ENCODE results near the gene KCTD21. TPM values are rescaled to one million over a fixed set of nuclear protein-coding genes. Genes with fewer than 3 reads are reported as not detected.
"Not testable (repeated sequence)": the region's sequence is repeated elsewhere in the genome, so short reads cannot be mapped to it uniquely, and the experiment has no call there.

The KCTD21 gene
- total and polyA plus RNA-seq, 7 donors: 4.2 to 18.8 (median 7.4) TPM

DNA sequence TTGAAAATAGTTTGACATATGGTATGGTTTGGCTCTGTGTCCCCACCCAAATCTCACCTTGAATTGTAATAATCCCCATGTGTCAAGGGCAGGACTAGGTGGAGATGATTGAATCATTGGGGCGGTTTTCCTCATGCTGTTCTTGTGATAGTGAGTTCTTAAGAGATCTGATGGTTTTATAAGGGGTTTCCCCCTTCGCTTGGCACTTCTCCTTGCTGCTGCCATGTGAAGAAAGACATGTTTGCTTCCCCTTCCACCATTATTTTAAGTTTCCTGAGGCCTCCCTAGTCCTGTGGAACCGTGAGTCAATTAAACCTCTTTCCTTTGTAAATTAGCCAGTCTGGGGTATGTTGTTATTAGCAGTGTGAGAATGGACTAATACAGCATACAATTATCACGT, 7.7 kb downstream of the KCTD21 start:
- no peak for DNase-seq
- Histone ChIP-seq H3K9me3 (no peaks in the 10 kb centered on the region), H3K27ac (no peak overlapping the region), H3K36me3 (peaks cover 0 to 11% (median 0%) of the 10 kb centered on the region in 4 donors), H3K4me1 (peaks cover 0 to 11% (median 5%) of the 10 kb centered on the region in 4 donors), H3K4me3 (no peak overlapping the region), H3K27me3 (no peaks in the 10 kb centered on the region)
- WGBS, 2 donors: 92 to 96% methylated on average over 4 of the region's 4 CpGs
- TF ChIP-seq, protein P1, sequence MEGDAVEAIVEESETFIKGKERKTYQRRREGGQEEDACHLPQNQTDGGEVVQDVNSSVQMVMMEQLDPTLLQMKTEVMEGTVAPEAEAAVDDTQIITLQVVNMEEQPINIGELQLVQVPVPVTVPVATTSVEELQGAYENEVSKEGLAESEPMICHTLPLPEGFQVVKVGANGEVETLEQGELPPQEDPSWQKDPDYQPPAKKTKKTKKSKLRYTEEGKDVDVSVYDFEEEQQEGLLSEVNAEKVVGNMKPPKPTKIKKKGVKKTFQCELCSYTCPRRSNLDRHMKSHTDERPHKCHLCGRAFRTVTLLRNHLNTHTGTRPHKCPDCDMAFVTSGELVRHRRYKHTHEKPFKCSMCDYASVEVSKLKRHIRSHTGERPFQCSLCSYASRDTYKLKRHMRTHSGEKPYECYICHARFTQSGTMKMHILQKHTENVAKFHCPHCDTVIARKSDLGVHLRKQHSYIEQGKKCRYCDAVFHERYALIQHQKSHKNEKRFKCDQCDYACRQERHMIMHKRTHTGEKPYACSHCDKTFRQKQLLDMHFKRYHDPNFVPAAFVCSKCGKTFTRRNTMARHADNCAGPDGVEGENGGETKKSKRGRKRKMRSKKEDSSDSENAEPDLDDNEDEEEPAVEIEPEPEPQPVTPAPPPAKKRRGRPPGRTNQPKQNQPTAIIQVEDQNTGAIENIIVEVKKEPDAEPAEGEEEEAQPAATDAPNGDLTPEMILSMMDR (IDR thresholded peaks at IDR 0.05): no peak
- TF ChIP-seq POLR2AphosphoS5 (IDR thresholded peaks at IDR 0.05) (no peak), EP300 (IDR thresholded peaks at IDR 0.05) (no peak), POLR2A (IDR thresholded peaks at IDR 0.05) (no peak)
- intact Hi-C loops (cut with DNase I): no loop called here

DNA sequence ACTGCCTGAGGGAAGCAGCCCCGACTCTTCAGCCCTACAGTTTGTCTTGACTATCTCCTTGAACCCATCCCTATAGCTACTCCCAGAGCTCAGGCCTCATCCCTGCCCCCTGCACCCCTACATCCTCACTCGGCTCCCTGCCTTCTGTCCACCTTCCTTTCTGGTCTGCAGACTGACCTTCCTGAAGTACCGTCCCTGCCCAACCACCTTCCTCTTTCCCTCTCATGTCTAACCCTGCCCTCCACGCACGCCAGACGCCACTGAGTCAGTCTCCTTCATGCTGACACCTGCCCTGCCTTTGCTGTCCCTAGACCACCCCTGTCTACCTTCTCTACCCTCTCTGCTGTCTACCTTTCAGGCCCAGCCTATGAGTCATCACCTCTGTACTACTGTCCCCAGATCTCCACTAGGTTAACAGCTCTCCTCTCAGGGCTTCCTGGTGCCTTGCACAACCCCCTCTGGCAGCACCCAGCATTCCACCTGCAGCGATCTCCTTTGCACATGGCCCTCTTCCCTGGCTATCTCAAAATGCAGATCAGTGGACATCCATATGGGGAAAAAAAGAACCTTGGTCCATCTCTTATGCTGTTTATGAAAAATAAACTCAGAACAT, 8.9 kb downstream of the KCTD21 start:
- no peak for DNase-seq
- Histone ChIP-seq H3K27ac (no peak overlapping the region), H3K27me3 (no peaks in the 10 kb centered on the region), H3K4me3 (no peak overlapping the region), H3K36me3 (peaks cover 0 to 11% (median 0%) of the 10 kb centered on the region in 4 donors), H3K9me3 (no peaks in the 10 kb centered on the region), H3K4me1 (peaks cover 0 to 14% (median 0%) of the 10 kb centered on the region in 4 donors)
- intact Hi-C loops (cut with DNase I): no loop called here
- 92 to 95% methylated on average over 7 of the region's 7 CpGs for WGBS, 2 donors
- no peak for TF ChIP-seq EP300 (IDR thresholded peaks at IDR 0.05)
- no peak for TF ChIP-seq POLR2AphosphoS5 (IDR thresholded peaks at IDR 0.05)
- TF ChIP-seq, protein P1 (IDR thresholded peaks at IDR 0.05): no peak
- no peak for TF ChIP-seq POLR2A (IDR thresholded peaks at IDR 0.05)

DNA sequence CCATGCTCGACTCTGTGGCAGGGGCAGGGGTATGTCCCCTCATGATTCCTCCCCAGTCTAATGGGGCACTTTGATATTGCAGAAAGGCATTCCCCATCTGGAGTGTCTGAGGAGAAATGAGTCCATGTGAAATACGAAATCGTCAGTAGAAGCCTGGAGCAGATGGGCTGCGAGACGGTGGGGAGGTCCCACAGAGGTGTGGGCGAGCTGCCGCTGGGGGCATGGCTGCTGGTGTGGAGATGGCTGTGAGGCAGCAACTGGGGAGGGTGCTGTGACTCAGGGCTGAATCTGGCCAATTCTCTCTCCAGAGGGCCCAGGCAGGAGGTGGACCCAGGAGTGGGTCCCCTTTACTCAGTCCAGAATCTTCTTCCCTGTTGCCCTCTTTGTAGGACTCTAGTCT, 11.2 kb downstream of the KCTD21 start:
- H3K27ac ChIP-seq: no peak overlapping the region
- TF ChIP-seq POLR2A (IDR thresholded peaks at IDR 0.05) (no peak), EP300 (IDR thresholded peaks at IDR 0.05) (no peak), POLR2AphosphoS5 (IDR thresholded peaks at IDR 0.05) (no peak)
- TF ChIP-seq, protein P1 (IDR thresholded peaks at IDR 0.05): no peak
- H3K9me3 ChIP-seq: no peaks in the 10 kb centered on the region
- H3K36me3 ChIP-seq: peaks cover 0 to 16% (median 12%) of the 10 kb centered on the region in 4 donors
- intact Hi-C loops (cut with DNase I): no loop called here
- H3K4me1 ChIP-seq: peaks cover 0 to 20% (median 0%) of the 10 kb centered on the region in 4 donors
- no peaks in the 10 kb centered on the region for H3K27me3 ChIP-seq
- no peak for DNase-seq
- no peak overlapping the region for H3K4me3 ChIP-seq
- 94% methylated on average over 7 of the region's 7 CpGs for WGBS, 2 donors

DNA sequence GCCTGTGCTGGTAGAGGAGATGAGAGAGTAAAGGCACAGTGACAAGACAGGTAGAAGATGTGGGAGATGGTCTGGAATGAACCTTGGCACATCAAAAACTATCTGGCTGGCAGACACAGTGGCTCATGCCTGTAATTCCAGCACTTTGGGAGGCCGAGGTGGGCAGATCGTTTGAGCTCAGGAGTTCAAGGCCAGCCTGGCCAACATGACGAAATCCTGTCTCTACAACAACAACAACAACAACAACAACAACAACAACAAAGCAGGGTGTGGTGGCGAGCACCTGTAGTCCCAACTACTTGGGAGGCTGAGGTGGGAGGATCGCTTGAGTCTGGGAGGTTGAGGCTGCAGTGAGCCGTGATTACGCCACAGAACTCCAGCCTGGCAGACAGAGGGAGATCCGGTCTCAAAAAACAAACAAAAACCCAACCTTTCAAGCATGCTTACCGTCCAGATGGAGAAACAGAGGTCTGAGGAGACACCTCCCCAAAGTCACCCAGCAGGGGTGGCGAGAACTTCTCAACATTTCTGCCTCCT, 11.8 kb downstream of the KCTD21 start:
- Histone ChIP-seq H3K36me3 (peaks cover 0 to 16% (median 12%) of the 10 kb centered on the region in 4 donors), H3K4me3 (no peak overlapping the region), H3K27me3 (no peaks in the 10 kb centered on the region), H3K9me3 (no peaks in the 10 kb centered on the region), H3K27ac (no peak overlapping the region), H3K4me1 (peaks cover 0 to 18% (median 0%) of the 10 kb centered on the region in 4 donors)
- intact Hi-C loops (cut with DNase I): no loop called here
- no peak for DNase-seq
- TF ChIP-seq, protein P1 (IDR thresholded peaks at IDR 0.05): no peak
- TF ChIP-seq POLR2A (IDR thresholded peaks at IDR 0.05) (no peak), EP300 (IDR thresholded peaks at IDR 0.05) (no peak), POLR2AphosphoS5 (IDR thresholded peaks at IDR 0.05) (no peak)
- whole genome bisulfite sequencing, 2 donors: 93 to 96% methylated on average over 10 of the region's 10 CpGs

DNA sequence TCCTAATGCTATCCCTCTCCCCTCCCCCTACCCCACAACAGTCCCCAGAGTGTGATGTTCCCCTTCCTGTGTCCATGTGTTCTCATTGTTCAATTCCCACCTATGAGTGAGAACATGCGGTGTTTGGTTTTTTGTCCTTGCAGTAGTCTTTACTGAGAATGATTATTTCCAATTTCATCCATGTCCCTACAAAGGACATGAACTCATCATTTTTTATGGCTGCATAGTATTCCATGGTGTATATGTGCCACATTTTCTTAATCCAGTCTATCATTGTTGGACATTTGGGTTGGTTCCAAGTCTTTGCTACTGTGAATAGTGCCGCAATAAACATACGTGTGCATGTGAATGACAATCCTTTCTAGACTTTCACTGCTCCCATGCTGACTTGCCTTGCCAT, 12.6 kb downstream of the KCTD21 start:
- H3K9me3 ChIP-seq; DNase-seq; H3K27me3 ChIP-seq; intact Hi-C loops (cut with DNase I); H3K27ac ChIP-seq; H3K4me3 ChIP-seq: not testable (repeated sequence)
- WGBS, 2 donors: 93 to 95% methylated on average over 3 of the region's 3 CpGs
- H3K36me3 ChIP-seq: peaks cover 0 to 21% (median 12%) of the 10 kb centered on the region in 4 donors
- H3K4me1 ChIP-seq: peaks cover 0 to 13% (median 0%) of the 10 kb centered on the region in 4 donors
